HepG2 (cell line): ENCODE measurements around the gene MRPL51. TPM values are rescaled to one million over a fixed set of nuclear protein-coding genes. Genes with fewer than 3 reads are reported as not detected.

Source experiments
- AKAP8 ChIP-seq: sonication (generic); formaldehyde crosslinking; IDR thresholded peaks from 2 replicates; pipeline ENCODE4 v1.5.1; 2020; ENCODE audit warnings: mild to moderate bottlenecking, missing genetic modification reagents
- ETV5 ChIP-seq: IDR thresholded peaks from 2 replicates; pipeline ENCODE4 v1.6.1; 2018; ENCODE audit warnings: missing biosample characterization, missing genetic modification reagents, inconsistent platforms, borderline replicate concordance
- MTF2 ChIP-seq: sonication (generic); formaldehyde crosslinking; IDR thresholded peaks from 2 replicates; pipeline ENCODE4 v1.5.0; 2020; ENCODE audit warnings: missing genetic modification reagents, borderline replicate concordance
- NFYB ChIP-seq: sonication (generic); formaldehyde crosslinking; IDR thresholded peaks from 2 replicates; pipeline ENCODE4 v1.4.0; 2020; ENCODE audit warnings: missing genetic modification reagents
- PPARG ChIP-seq: conservative IDR thresholded peaks from 2 replicates; pipeline ENCODE4 v1.6.1; 2016; ENCODE audit warnings: missing biosample characterization, missing genetic modification reagents
- RARG ChIP-seq: sonication (generic); formaldehyde crosslinking; IDR thresholded peaks from 2 replicates; pipeline ENCODE4 v1.4.0; 2020; ENCODE audit warnings: low read depth, mild to moderate bottlenecking, missing genetic modification reagents
- SOX6 ChIP-seq, 2 experiments: fragments of 450-650 bp in 1 of 2; sonication (generic) in 1 of 2; formaldehyde crosslinking in 1 of 2; IDR thresholded peaks; 2 replicates each; pipeline versions ENCODE4 v1.4.0 to v1.6.1; 2017 to 2020; ENCODE audit warnings: antibody characterized with exemption in 1 of 2, mild to moderate bottlenecking in 1 of 2, missing genetic modification reagents in 1 of 2
- SP5 ChIP-seq: IDR thresholded peaks from 2 replicates; pipeline ENCODE4 v1.6.1; 2016; ENCODE audit warnings: low read depth, borderline replicate concordance
- TOPORS ChIP-seq: sonication (generic); formaldehyde crosslinking; IDR thresholded peaks from 2 replicates; pipeline ENCODE4 v1.8.0; 2023; ENCODE audit warnings: mild to moderate bottlenecking, missing genetic modification reagents
- ZNF570 ChIP-seq: sonication (generic); formaldehyde crosslinking; IDR thresholded peaks from 2 replicates; pipeline ENCODE4 v1.4.0; 2020; ENCODE audit warnings: mild to moderate bottlenecking, missing genetic modification reagents, borderline replicate concordance
- ZNF605 ChIP-seq: sonication (generic); formaldehyde crosslinking; IDR thresholded peaks from 2 replicates; pipeline ENCODE4 v1.8.0; 2022; ENCODE audit warnings: mild to moderate bottlenecking, missing genetic modification reagents
- ZNF816 ChIP-seq: sonication (generic); formaldehyde crosslinking; IDR thresholded peaks from 2 replicates; pipeline ENCODE4 v1.8.0; 2022; ENCODE audit warnings: missing genetic modification reagents, mild to moderate bottlenecking, borderline replicate concordance
- polyA plus RNA-seq, 8 experiments: library from polyadenylated mRNA; depleted of rRNA in 3 of 8; stranded (reverse) in 7 of 8; unstranded in 1 of 8; fragments of >200 nt; fragmentation: Illumina TruSeq in 4 of 8; extraction: Trizol in 4 of 8; gene quantifications; 2 replicates each; pipeline versions ENCODE4 v1.2.1 to v1.2.3, GENCODE V29; 2011 to 2016; ENCODE audit warnings: low read depth in 4 of 8, missing spikeins in 1 of 8, mixed read lengths in 1 of 8; ENCODE audit not compliant: insufficient read depth in 1 of 8
- total RNA-seq, 5 experiments: library from RNA; depleted of rRNA; stranded (reverse); fragments of >200 nt; fragmentation: Illumina TruSeq; extraction: Trizol; gene quantifications; 2 replicates each; pipeline ENCODE4 v1.2.3, GENCODE V29; 2016; ENCODE audit warnings: low read depth in 1 of 5
- TF ChIP-seq, protein P1 (sequence below): IDR thresholded peaks from 2 replicates; pipeline ENCODE4 v1.6.1; 2018; ENCODE audit warnings: missing genetic modification reagents
- TF ChIP-seq, protein P2 (sequence below): conservative IDR thresholded peaks from 2 replicates; pipeline ENCODE4 v1.6.1; 2018; ENCODE audit warnings: missing genetic modification reagents
- TF ChIP-seq, protein P3 (sequence below): sonication (generic); formaldehyde crosslinking; IDR thresholded peaks from 2 replicates; pipeline ENCODE4 v1.4.0; 2020; ENCODE audit warnings: missing genetic modification reagents
- TF ChIP-seq, protein P4 (sequence below): sonication (generic); formaldehyde crosslinking; IDR thresholded peaks from 2 replicates; pipeline ENCODE4 v1.4.0; 2020; ENCODE audit warnings: missing genetic modification reagents
- TF ChIP-seq, protein P5 (sequence below): sonication (generic); formaldehyde crosslinking; IDR thresholded peaks from 2 replicates; pipeline ENCODE4 v1.8.1; 2023; ENCODE audit warnings: mild to moderate bottlenecking, missing genetic modification reagents
- TF ChIP-seq, protein P6 (sequence below): IDR thresholded peaks from 2 replicates; pipeline ENCODE4 v1.6.1; 2016; ENCODE audit warnings: missing biosample characterization, missing genetic modification reagents, low read depth

MRPL51 gene
- total and polyA plus RNA-seq, 2 of the 13 experiments (the other 11 are each of a cell fraction or from before 2014, with no cell fraction given) = 64.8 to 278 TPM

DNA sequence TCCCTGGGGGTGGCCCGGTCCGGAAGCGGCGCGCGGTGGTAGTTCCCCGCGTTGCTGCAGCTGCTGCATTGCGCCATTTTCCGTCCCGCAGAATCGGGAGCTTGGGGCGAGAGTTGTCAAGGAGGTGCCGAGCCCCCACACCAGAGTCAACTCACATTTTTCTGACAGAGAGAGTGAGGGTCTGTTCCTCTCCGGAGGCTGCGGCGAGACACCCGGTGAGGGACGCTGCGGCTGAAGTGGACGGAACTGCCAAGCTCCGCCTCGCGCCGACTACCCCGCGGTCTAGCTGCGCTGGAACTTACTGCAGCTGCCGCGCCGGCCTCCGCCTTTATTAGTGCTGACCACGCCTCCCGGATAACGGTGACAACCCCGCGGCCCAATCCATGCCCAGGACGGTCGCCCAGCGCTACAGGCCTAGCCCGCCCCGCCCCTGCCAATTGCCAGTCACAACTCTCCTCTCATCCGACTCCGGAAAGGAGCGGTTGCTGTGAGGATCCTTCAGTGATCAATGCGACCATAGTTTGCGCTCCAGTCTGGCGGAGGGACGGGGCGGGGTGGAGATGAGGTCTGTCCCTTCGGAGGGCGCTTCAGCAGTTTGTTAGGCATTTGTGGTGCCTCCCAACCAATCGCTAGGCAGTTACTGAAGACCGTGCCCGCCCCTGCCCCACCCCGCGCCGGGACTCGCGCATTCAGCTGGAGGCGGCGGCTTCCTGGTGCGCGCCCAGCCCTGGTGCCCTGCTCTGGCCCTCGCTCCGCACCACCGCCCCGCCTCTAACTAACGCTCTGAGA, 22.5 kb downstream of the MRPL51 start, which contains the start of gene VAMP1 (continued):
- TF ChIP-seq ZNF570 (CRISPR knock-in tag) = no peak
- no peak; the same call in 1 of the 2 replicates for TF ChIP-seq MTF2 (CRISPR knock-in tag)
- no peak for TF ChIP-seq RARG (CRISPR knock-in tag)
- TF ChIP-seq, protein P1, sequence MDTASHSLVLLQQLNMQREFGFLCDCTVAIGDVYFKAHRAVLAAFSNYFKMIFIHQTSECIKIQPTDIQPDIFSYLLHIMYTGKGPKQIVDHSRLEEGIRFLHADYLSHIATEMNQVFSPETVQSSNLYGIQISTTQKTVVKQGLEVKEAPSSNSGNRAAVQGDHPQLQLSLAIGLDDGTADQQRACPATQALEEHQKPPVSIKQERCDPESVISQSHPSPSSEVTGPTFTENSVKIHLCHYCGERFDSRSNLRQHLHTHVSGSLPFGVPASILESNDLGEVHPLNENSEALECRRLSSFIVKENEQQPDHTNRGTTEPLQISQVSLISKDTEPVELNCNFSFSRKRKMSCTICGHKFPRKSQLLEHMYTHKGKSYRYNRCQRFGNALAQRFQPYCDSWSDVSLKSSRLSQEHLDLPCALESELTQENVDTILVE = no peak
- TF ChIP-seq, protein P2, sequence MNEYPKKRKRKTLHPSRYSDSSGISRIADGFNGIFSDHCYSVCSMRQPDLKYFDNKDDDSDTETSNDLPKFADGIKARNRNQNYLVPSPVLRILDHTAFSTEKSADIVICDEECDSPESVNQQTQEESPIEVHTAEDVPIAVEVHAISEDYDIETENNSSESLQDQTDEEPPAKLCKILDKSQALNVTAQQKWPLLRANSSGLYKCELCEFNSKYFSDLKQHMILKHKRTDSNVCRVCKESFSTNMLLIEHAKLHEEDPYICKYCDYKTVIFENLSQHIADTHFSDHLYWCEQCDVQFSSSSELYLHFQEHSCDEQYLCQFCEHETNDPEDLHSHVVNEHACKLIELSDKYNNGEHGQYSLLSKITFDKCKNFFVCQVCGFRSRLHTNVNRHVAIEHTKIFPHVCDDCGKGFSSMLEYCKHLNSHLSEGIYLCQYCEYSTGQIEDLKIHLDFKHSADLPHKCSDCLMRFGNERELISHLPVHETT = no peak
- TF ChIP-seq NFYB (CRISPR knock-in tag) = peak; percentile 90
- TF ChIP-seq, protein P3, sequence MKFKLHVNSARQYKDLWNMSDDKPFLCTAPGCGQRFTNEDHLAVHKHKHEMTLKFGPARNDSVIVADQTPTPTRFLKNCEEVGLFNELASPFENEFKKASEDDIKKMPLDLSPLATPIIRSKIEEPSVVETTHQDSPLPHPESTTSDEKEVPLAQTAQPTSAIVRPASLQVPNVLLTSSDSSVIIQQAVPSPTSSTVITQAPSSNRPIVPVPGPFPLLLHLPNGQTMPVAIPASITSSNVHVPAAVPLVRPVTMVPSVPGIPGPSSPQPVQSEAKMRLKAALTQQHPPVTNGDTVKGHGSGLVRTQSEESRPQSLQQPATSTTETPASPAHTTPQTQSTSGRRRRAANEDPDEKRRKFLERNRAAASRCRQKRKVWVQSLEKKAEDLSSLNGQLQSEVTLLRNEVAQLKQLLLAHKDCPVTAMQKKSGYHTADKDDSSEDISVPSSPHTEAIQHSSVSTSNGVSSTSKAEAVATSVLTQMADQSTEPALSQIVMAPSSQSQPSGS (CRISPR knock-in tag) = peak; percentile 62; the same call in 1 of the 2 replicates
- no peak; the same call in 1 of the 2 replicates for TF ChIP-seq AKAP8
- TF ChIP-seq, protein P4, sequence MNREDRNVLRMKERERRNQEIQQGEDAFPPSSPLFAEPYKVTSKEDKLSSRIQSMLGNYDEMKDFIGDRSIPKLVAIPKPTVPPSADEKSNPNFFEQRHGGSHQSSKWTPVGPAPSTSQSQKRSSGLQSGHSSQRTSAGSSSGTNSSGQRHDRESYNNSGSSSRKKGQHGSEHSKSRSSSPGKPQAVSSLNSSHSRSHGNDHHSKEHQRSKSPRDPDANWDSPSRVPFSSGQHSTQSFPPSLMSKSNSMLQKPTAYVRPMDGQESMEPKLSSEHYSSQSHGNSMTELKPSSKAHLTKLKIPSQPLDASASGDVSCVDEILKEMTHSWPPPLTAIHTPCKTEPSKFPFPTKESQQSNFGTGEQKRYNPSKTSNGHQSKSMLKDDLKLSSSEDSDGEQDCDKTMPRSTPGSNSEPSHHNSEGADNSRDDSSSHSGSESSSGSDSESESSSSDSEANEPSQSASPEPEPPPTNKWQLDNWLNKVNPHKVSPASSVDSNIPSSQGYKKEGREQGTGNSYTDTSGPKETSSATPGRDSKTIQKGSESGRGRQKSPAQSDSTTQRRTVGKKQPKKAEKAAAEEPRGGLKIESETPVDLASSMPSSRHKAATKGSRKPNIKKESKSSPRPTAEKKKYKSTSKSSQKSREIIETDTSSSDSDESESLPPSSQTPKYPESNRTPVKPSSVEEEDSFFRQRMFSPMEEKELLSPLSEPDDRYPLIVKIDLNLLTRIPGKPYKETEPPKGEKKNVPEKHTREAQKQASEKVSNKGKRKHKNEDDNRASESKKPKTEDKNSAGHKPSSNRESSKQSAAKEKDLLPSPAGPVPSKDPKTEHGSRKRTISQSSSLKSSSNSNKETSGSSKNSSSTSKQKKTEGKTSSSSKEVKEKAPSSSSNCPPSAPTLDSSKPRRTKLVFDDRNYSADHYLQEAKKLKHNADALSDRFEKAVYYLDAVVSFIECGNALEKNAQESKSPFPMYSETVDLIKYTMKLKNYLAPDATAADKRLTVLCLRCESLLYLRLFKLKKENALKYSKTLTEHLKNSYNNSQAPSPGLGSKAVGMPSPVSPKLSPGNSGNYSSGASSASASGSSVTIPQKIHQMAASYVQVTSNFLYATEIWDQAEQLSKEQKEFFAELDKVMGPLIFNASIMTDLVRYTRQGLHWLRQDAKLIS = 0 out of 2 replicates have a peak, but pooled peaks have one; percentile 49
- TF ChIP-seq TOPORS = peak; percentile 68
- TF ChIP-seq PPARG (CRISPR knock-in tag) = no peak
- peak; percentile 70 for TF ChIP-seq ETV5
- TF ChIP-seq, protein P5, sequence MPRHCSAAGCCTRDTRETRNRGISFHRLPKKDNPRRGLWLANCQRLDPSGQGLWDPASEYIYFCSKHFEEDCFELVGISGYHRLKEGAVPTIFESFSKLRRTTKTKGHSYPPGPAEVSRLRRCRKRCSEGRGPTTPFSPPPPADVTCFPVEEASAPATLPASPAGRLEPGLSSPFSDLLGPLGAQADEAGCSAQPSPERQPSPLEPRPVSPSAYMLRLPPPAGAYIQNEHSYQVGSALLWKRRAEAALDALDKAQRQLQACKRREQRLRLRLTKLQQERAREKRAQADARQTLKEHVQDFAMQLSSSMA (CRISPR knock-in tag) = no peak
- TF ChIP-seq, protein P6, sequence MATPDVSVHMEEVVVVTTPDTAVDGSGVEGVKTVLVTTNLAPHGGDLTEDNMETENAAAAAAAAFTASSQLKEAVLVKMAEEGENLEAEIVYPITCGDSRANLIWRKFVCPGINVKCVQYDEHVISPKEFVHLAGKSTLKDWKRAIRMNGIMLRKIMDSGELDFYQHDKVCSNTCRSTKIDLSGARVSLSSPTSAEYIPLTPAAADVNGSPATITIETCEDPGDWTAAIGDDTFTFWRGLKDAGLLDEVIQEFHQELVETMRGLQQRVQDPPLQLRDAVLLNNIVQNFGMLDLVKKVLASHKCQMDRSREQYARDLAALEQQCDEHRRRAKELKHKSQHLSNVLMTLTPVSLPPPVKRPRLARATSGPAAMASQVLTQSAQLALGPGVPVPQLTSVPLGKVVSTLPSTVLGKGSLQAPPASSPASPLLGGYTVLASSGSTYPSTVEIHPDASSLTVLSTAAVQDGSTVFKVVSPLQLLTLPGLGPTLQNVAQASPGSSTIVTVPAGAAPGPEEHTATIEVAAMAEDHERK (CRISPR knock-in tag) = no peak
- TF ChIP-seq ZNF605 (CRISPR knock-in tag) = peak; percentile 31; the same call in 1 of the 2 replicates
- peak; percentile 58; the same call in 1 of the 2 replicates for TF ChIP-seq ZNF816 (CRISPR knock-in tag)
- peak; percentile 27; the same call in 1 of the 2 replicates for TF ChIP-seq SP5 (CRISPR knock-in tag)
- no peak for TF ChIP-seq SOX6 (IDR thresholded peaks at IDR 0.05)
- TF ChIP-seq SOX6 (CRISPR knock-in tag; IDR thresholded peaks at IDR 0.05) = peak; percentile 73; the same call in 1 of the 2 replicates
